AG04450 (cell line): Measurements from ENCODE around the gene KRTAP10-11. TPM values are rescaled to one million over a fixed set of nuclear protein-coding genes. Genes with fewer than 3 reads are reported as not detected.
"Not testable (repeated sequence)": the region's sequence is repeated elsewhere in the genome, so short reads cannot be mapped to it uniquely, and the experiment has no call there.

Experiments
- CTCF ChIA-PET: fragments of 300-600, 350-600 bp; formaldehyde crosslinking; extraction: SDS; loops from one replicate; lab custom pipeline; 2022; ENCODE audit warnings: antibody characterized with exemption, inconsistent platforms; lab: Charles Lee
- POLR2A ChIA-PET: fragments of 350-600 bp; formaldehyde crosslinking; extraction: SDS; loops from one replicate; lab custom pipeline; 2021; ENCODE audit warnings: antibody characterized with exemption, inconsistent platforms; lab: Yijun Ruan, JAX
- DNase-seq: peaks from one replicate; pipeline ENCODE4 v3.0.0-alpha.2; 2011; ENCODE audit warnings: low read depth, low spot score
- H3K27ac ChIP-seq: one replicate; pipeline ENCODE4 v1.5.1; 2012; ENCODE audit warnings: low read depth, low read length, control low read depth
- H3K27me3 ChIP-seq: one replicate; pipeline ENCODE4 v1.6.0; 2012; ENCODE audit warnings: low read length; ENCODE audit not compliant: control insufficient read depth, insufficient read depth
- H3K4me3 ChIP-seq: 2 replicates; pipeline ENCODE4 v1.5.1; 2011; ENCODE audit warnings: mild to moderate bottlenecking, low read depth, low read length, control low read depth
- H3K9me3 ChIP-seq: 2 replicates; pipeline ENCODE4 v1.5.1; 2012; ENCODE audit warnings: low read length; ENCODE audit not compliant: control insufficient read depth, insufficient read depth
- polyA plus RNA-seq: library from polyadenylated mRNA; depleted of rRNA; stranded (reverse); fragments of >200 nt; gene quantifications from 2 replicates; pipeline ENCODE4 v1.2.3, GENCODE V29; 2011
- TF ChIP-seq, protein P1 (sequence below): IDR thresholded peaks from 2 replicates; pipeline ENCODE4 v1.5.1; 2011; ENCODE audit warnings: low read depth, low read length, control low read depth, inconsistent platforms

Gene KRTAP10-11
- polyA plus RNA-seq, 1 experiment, result not detected

DNA sequence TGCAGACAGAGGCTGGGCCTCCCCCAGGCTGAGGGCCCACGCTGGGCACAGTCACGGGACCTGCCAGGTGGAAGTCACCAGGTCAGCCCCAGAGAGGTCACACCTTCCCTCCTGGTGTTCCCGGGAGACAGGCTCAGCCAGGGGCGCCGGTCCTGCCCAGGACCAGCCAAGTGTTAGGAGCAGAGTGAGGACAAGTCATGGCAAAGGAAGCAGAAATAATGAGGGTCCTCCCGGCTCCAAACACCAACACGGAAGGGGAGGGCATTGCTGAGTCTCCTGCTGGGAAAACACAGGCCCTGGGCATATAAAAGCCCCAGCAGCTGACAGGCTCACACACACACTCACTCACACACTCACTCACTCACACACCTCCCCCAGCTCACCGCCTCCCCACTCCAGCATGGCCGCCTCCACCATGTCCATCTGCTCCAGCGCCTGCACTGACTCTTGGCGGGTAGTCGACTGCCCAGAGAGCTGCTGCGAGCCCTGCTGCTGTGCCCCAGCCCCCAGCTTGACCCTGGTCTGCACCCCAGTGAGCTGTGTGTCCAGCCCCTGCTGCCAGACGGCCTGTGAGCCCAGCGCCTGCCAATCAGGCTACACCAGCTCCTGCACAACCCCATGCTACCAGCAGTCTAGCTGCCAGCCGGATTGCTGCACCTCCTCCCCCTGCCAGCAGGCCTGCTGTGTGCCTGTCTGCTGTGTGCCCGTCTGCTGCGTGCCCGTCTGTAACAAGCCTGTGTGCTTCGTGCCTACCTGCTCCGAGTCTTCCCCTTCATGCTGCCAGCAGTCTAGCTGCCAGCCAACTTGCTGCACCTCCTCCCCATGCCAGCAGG, 9.0 kb upstream of the KRTAP10-11 start, which contains the start of gene KRTAP10-10:
TSS of gene KRTAP10-10 (plus strand) at position 339 of the 833 bp plus-strand sequence. CDS start at position 401, 62 bp downstream.
- H3K27ac ChIP-seq, result no peak within 1 kb of the TSS
- ChIA-PET POLR2A (no interaction called here), CTCF (no interaction called here)
- H3K27me3 ChIP-seq, result peaks cover 1% of the 10 kb centered on the region
- TF ChIP-seq, protein P1, sequence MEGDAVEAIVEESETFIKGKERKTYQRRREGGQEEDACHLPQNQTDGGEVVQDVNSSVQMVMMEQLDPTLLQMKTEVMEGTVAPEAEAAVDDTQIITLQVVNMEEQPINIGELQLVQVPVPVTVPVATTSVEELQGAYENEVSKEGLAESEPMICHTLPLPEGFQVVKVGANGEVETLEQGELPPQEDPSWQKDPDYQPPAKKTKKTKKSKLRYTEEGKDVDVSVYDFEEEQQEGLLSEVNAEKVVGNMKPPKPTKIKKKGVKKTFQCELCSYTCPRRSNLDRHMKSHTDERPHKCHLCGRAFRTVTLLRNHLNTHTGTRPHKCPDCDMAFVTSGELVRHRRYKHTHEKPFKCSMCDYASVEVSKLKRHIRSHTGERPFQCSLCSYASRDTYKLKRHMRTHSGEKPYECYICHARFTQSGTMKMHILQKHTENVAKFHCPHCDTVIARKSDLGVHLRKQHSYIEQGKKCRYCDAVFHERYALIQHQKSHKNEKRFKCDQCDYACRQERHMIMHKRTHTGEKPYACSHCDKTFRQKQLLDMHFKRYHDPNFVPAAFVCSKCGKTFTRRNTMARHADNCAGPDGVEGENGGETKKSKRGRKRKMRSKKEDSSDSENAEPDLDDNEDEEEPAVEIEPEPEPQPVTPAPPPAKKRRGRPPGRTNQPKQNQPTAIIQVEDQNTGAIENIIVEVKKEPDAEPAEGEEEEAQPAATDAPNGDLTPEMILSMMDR, result no peak
- DNase-seq, result no peak
- H3K4me3 ChIP-seq, result no peak within 1 kb of the TSS
- peaks cover 9% of the 10 kb centered on the region; the same call in 1 of the 2 replicates for H3K9me3 ChIP-seq

DNA sequence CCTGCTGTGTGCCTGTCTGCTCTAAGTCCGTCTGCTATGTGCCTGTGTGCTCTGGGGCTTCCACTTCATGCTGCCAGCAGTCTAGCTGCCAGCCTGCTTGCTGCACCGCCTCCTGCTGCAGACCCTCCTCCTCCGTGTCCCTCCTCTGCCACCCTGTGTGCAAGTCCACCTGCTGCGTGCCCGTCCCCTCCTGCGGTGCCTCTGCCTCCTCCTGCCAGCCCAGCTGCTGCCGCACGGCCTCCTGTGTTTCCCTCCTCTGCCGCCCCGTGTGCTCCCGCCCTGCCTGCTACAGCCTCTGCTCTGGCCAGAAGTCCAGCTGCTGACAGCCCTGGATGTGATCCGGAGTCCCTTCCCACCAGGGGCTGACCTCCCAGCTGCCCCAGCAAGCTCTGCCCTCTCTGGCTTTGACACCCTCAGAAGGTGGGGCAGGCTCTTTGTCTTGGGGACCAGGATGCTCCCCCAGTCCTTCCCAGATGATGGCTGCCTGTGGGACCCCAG, 8.3 kb upstream of the KRTAP10-11 start:
- H3K27me3 ChIP-seq, CTCF ChIA-PET, DNase-seq, H3K27ac ChIP-seq, H3K9me3 ChIP-seq, H3K4me3 ChIP-seq, POLR2A ChIA-PET: not testable (repeated sequence)

DNA sequence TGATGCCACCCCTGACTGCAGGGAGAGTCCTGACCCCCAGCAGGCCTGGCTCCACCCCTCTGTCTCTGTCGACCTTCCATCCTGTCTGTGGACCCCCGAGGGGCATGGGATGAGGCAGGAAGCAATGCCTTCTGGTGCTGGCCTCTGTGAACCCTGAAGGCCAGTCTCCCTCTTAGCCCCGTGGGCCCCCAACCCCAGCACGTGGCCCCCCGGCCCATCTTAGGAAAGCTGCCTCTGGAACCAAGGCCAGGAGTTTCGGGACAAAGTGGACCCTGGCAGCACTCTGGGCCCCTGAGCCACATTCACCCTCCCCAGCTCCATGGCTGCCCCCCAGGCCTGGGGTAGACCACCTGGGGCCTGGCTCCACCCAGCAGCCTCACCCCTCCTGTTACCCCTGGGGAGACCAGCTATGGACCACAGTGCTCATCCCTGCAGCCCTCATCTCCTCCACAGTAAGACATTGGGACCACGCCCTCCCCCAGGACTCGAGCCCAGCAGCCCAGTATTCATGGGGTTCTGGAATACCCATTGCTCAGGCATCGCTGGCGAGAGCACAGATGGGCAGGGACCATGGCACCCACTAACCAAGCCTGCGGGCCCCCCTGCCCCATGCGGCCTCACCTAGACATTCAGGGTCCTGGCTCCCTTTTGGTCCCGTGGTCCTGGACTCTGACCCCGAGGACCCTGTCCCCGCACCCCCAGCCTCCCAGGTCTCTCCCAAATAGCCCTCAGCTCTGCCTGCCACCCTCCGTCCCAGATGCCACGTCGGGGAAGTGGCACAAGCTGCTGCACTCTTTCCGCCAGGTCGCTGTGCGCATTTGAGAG, 7.5 kb upstream of the KRTAP10-11 start:
- H3K27ac ChIP-seq, H3K9me3 ChIP-seq, DNase-seq, CTCF ChIA-PET, H3K27me3 ChIP-seq, H3K4me3 ChIP-seq, POLR2A ChIA-PET: not testable (repeated sequence)

DNA sequence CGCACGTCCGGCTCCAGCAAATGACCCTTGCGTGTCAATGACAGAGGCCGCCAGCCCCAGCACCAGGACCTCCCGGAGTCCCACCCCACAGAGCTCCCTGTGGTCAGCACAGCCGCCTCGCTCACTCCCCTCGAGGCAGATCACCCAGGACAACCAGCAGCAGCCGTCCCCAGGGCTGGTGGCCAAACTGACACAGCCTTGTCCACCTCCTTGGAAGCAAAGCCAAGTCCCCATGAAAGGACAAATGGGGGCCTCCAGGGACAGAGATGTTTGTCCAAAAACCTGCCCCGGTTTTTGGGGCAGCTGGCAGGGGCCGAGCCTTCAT, 6.9 kb upstream of the KRTAP10-11 start:
- no peaks in the 10 kb centered on the region for H3K27me3 ChIP-seq
- ChIA-PET POLR2A (no interaction called here), CTCF (no interaction called here)
- H3K27ac ChIP-seq, result no peak overlapping the region
- H3K4me3 ChIP-seq, result no peak overlapping the region
- peaks cover 14% of the 10 kb centered on the region for H3K9me3 ChIP-seq
- DNase-seq, result no peak
- TF ChIP-seq, protein P1, result no peak

DNA sequence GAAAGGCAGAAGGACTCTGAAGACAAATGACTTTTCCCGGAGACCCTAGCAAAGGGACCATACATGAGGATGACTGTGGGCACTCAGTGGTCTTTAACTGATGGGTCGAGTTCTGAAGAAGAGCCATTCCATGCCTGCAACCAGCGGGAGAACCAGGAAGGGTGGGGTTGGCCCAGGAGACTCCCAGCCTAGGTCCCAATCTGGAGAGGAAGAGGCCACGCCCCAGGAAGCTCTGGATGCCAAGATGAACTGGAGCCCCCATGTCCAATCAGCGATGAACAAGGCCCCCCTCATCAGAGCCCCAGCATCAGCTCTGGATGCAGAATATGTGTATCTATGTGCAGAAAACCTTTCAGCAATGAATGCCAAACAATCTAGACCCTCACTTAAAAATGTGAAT, 5.5 kb upstream of the KRTAP10-11 start:
- H3K9me3 ChIP-seq, result peaks cover 21% of the 10 kb centered on the region
- ChIA-PET POLR2A (no interaction called here), CTCF (no interaction called here)
- TF ChIP-seq, protein P1, result no peak
- H3K4me3 ChIP-seq, result no peak overlapping the region
- no peak overlapping the region for H3K27ac ChIP-seq
- no peaks in the 10 kb centered on the region for H3K27me3 ChIP-seq
- DNase-seq, result no peak
